WTC11 (cell line): ENCODE data around the gene ATP1A4. TPM values are rescaled to one million over a fixed set of nuclear protein-coding genes. Genes with fewer than 3 reads are reported as not detected.

ENCODE experiments used
- ATAC-seq: fragments of 200-7000 bp; cut with Tn5 transposase; 2 replicates; pipeline ENCODE4 v1.10.0; 2021; ENCODE audit warnings: mild to moderate bottlenecking, moderate library complexity
- CTCF ChIA-PET: fragments of 300-600 bp; sonication (Branson Sonifier 250); formaldehyde crosslinking; loops from one replicate; lab custom pipeline; 2021; ENCODE audit warnings: antibody characterized with exemption; lab: Charles Lee
- POLR2A ChIA-PET: fragments of 350-600 bp; sonication (Branson Sonifier 250); formaldehyde crosslinking; loops from one replicate; lab custom pipeline; 2021; ENCODE audit warnings: antibody characterized with exemption; lab: Charles Lee
- DNase-seq: peaks from one replicate; pipeline ENCODE4 v3.0.0; 2021; ENCODE audit warnings: low spot score
- H3K27ac Mint-ChIP-seq: 2 replicates; pipeline ENCODE4 v1.8.0; 2021; ENCODE audit warnings: mixed read lengths
- H3K27me3 Mint-ChIP-seq: 2 replicates; pipeline ENCODE4 v1.8.0; 2021; ENCODE audit warnings: low read depth, mild to moderate bottlenecking, moderate library complexity, mixed read lengths
- H3K36me3 Mint-ChIP-seq: 2 replicates; pipeline ENCODE4 v1.8.0; 2021; ENCODE audit warnings: mixed read lengths
- H3K4me1 Mint-ChIP-seq: 2 replicates; pipeline ENCODE4 v1.8.0; 2022; ENCODE audit warnings: mixed read lengths
- H3K4me3 Mint-ChIP-seq: 2 replicates; pipeline ENCODE4 v1.8.0; 2021; ENCODE audit warnings: mild to moderate bottlenecking, moderate library complexity, mixed read lengths
- H3K9me3 Mint-ChIP-seq: 2 replicates; pipeline ENCODE4 v1.8.0; 2021; ENCODE audit warnings: mixed read lengths
- EMX1 ChIP-seq: fragments of 250-450 bp; sonication (Bioruptor Pico); IDR thresholded peaks from 2 replicates; pipeline ENCODE4 v1.8.0; 2021; ENCODE audit warnings: mild to moderate bottlenecking
- ETV6 ChIP-seq: sonication (generic); formaldehyde crosslinking; IDR thresholded peaks from 2 replicates; pipeline ENCODE4 v1.8.1; 2022; ENCODE audit warnings: mild to moderate bottlenecking, missing genetic modification reagents
- FOXK1 ChIP-seq: sonication (generic); formaldehyde crosslinking; IDR thresholded peaks from 2 replicates; pipeline ENCODE4 v1.8.0; 2022; ENCODE audit warnings: mild to moderate bottlenecking, moderate library complexity, missing genetic modification reagents
- HMGA2 ChIP-seq: fragments of 250-450 bp; sonication (Bioruptor Pico); IDR thresholded peaks from 2 replicates; pipeline ENCODE4 v1.4.0; 2021; ENCODE audit warnings: mild to moderate bottlenecking, moderate library complexity
- JAZF1 ChIP-seq: fragments of 250-450 bp; sonication (Bioruptor Pico); IDR thresholded peaks from 2 replicates; pipeline ENCODE4 v1.9.0; 2021; ENCODE audit warnings: moderate library complexity, mild to moderate bottlenecking, inconsistent platforms
- NR2C2 ChIP-seq: sonication (generic); formaldehyde crosslinking; IDR thresholded peaks from 2 replicates; pipeline ENCODE4 v1.8.0; 2022; ENCODE audit warnings: mild to moderate bottlenecking, missing genetic modification reagents
- PRRX2 ChIP-seq: fragments of 250-450 bp; sonication (Bioruptor Pico); IDR thresholded peaks from 2 replicates; pipeline ENCODE4 v1.8.0; 2021; ENCODE audit warnings: mild to moderate bottlenecking
- SMAD3 ChIP-seq: sonication (generic); formaldehyde crosslinking; IDR thresholded peaks from 2 replicates; pipeline ENCODE4 v1.8.0; 2022; ENCODE audit warnings: missing genetic modification reagents, mild to moderate bottlenecking, borderline replicate concordance
- ZNF232 ChIP-seq: sonication (generic); formaldehyde crosslinking; IDR thresholded peaks from 2 replicates; pipeline ENCODE4 v1.8.0; 2022; ENCODE audit warnings: mild to moderate bottlenecking, missing genetic modification reagents
- total RNA-seq: library from RNA; stranded (reverse); gene quantifications from 3 replicates; pipeline ENCODE4 v1.2.3, GENCODE V29; 2021
- TF ChIP-seq, protein P1 (sequence below): sonication (generic); formaldehyde crosslinking; conservative IDR thresholded peaks from 2 replicates; pipeline ENCODE4 v1.8.1; 2023; ENCODE audit warnings: mild to moderate bottlenecking, low read depth, missing genetic modification reagents, moderate library complexity
- TF ChIP-seq, protein P2 (sequence below): fragments of 250-450 bp; sonication (Bioruptor Pico); IDR thresholded peaks from 2 replicates; pipeline ENCODE4 v2.1.2; 2022; ENCODE audit warnings: mild to moderate bottlenecking, moderate library complexity
- TF ChIP-seq, protein P3 (sequence below): sonication (generic); formaldehyde crosslinking; IDR thresholded peaks from 2 replicates; pipeline ENCODE4 v1.8.0; 2022; ENCODE audit warnings: missing genetic modification reagents
- TF ChIP-seq, protein P4 (sequence below): fragments of 250-450 bp; sonication (Bioruptor Pico); IDR thresholded peaks from 2 replicates; pipeline ENCODE4 v1.9.0; 2021; ENCODE audit warnings: moderate library complexity, mild to moderate bottlenecking, inconsistent platforms, borderline replicate concordance
- TF ChIP-seq, protein P5 (sequence below): sonication (generic); formaldehyde crosslinking; IDR thresholded peaks from 2 replicates; pipeline ENCODE4 v1.8.1; 2023; ENCODE audit warnings: mild to moderate bottlenecking, missing genetic modification reagents
- TF ChIP-seq, protein P6 (sequence below): sonication (generic); formaldehyde crosslinking; IDR thresholded peaks from 2 replicates; pipeline ENCODE4 v1.8.0; 2023; ENCODE audit warnings: missing genetic modification reagents, mild to moderate bottlenecking, borderline replicate concordance
- TF ChIP-seq, protein P7 (sequence below): fragments of 250-450 bp; sonication (Bioruptor Pico); IDR thresholded peaks from 2 replicates; pipeline ENCODE4 v1.8.0; 2021; ENCODE audit warnings: mild to moderate bottlenecking
- TF ChIP-seq, protein P8 (sequence below): sonication (generic); formaldehyde crosslinking; IDR thresholded peaks from 2 replicates; pipeline ENCODE4 v1.8.0; 2023; ENCODE audit warnings: mild to moderate bottlenecking, missing genetic modification reagents

ATP1A4 gene
- total RNA-seq, 1 experiment from 2014 or later: 0.37 TPM

DNA sequence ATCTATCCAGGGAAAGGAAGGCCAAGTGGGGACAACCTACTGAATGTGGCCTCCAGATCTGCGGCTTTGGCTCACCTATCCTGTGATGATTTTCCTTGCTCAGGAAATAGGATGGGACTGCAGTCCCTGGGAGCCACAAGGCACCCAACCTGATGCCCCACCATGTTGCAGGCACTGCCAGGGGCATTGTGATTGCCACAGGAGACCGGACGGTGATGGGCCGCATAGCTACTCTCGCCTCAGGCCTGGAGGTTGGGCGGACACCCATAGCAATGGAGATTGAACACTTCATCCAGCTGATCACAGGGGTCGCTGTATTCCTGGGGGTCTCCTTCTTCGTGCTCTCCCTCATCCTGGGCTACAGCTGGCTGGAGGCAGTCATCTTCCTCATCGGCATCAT is 24.0 kb upstream of the ATP1A4 start (continued):
- TF ChIP-seq, protein P1, sequence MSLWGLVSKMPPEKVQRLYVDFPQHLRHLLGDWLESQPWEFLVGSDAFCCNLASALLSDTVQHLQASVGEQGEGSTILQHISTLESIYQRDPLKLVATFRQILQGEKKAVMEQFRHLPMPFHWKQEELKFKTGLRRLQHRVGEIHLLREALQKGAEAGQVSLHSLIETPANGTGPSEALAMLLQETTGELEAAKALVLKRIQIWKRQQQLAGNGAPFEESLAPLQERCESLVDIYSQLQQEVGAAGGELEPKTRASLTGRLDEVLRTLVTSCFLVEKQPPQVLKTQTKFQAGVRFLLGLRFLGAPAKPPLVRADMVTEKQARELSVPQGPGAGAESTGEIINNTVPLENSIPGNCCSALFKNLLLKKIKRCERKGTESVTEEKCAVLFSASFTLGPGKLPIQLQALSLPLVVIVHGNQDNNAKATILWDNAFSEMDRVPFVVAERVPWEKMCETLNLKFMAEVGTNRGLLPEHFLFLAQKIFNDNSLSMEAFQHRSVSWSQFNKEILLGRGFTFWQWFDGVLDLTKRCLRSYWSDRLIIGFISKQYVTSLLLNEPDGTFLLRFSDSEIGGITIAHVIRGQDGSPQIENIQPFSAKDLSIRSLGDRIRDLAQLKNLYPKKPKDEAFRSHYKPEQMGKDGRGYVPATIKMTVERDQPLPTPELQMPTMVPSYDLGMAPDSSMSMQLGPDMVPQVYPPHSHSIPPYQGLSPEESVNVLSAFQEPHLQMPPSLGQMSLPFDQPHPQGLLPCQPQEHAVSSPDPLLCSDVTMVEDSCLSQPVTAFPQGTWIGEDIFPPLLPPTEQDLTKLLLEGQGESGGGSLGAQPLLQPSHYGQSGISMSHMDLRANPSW (CRISPR knock-in tag): no peak
- TF ChIP-seq, protein P2, sequence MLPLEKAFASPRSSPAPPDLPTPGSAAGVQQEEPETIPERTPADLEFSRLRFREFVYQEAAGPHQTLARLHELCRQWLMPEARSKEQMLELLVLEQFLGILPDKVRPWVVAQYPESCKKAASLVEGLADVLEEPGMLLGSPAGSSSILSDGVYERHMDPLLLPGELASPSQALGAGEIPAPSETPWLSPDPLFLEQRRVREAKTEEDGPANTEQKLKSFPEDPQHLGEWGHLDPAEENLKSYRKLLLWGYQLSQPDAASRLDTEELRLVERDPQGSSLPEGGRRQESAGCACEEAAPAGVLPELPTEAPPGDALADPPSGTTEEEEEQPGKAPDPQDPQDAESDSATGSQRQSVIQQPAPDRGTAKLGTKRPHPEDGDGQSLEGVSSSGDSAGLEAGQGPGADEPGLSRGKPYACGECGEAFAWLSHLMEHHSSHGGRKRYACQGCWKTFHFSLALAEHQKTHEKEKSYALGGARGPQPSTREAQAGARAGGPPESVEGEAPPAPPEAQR (CRISPR knock-in tag): no peak
- TF ChIP-seq ZNF232 (CRISPR knock-in tag): no peak
- no peak for TF ChIP-seq NR2C2 (CRISPR knock-in tag)
- TF ChIP-seq, protein P3, sequence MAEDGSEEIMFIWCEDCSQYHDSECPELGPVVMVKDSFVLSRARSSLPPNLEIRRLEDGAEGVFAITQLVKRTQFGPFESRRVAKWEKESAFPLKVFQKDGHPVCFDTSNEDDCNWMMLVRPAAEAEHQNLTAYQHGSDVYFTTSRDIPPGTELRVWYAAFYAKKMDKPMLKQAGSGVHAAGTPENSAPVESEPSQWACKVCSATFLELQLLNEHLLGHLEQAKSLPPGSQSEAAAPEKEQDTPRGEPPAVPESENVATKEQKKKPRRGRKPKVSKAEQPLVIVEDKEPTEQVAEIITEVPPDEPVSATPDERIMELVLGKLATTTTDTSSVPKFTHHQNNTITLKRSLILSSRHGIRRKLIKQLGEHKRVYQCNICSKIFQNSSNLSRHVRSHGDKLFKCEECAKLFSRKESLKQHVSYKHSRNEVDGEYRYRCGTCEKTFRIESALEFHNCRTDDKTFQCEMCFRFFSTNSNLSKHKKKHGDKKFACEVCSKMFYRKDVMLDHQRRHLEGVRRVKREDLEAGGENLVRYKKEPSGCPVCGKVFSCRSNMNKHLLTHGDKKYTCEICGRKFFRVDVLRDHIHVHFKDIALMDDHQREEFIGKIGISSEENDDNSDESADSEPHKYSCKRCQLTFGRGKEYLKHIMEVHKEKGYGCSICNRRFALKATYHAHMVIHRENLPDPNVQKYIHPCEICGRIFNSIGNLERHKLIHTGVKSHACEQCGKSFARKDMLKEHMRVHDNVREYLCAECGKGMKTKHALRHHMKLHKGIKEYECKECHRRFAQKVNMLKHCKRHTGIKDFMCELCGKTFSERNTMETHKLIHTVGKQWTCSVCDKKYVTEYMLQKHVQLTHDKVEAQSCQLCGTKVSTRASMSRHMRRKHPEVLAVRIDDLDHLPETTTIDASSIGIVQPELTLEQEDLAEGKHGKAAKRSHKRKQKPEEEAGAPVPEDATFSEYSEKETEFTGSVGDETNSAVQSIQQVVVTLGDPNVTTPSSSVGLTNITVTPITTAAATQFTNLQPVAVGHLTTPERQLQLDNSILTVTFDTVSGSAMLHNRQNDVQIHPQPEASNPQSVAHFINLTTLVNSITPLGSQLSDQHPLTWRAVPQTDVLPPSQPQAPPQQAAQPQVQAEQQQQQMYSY: no peak
- TF ChIP-seq, protein P4, sequence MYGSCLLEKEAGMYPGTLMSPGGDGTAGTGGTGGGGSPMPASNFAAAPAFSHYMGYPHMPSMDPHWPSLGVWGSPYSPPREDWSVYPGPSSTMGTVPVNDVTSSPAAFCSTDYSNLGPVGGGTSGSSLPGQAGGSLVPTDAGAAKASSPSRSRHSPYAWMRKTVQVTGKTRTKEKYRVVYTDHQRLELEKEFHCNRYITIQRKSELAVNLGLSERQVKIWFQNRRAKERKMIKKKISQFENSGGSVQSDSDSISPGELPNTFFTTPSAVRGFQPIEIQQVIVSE (CRISPR knock-in tag): no peak
- TF ChIP-seq, protein P5, sequence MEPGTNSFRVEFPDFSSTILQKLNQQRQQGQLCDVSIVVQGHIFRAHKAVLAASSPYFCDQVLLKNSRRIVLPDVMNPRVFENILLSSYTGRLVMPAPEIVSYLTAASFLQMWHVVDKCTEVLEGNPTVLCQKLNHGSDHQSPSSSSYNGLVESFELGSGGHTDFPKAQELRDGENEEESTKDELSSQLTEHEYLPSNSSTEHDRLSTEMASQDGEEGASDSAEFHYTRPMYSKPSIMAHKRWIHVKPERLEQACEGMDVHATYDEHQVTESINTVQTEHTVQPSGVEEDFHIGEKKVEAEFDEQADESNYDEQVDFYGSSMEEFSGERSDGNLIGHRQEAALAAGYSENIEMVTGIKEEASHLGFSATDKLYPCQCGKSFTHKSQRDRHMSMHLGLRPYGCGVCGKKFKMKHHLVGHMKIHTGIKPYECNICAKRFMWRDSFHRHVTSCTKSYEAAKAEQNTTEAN (CRISPR knock-in tag): no peak
- TF ChIP-seq, protein P6, sequence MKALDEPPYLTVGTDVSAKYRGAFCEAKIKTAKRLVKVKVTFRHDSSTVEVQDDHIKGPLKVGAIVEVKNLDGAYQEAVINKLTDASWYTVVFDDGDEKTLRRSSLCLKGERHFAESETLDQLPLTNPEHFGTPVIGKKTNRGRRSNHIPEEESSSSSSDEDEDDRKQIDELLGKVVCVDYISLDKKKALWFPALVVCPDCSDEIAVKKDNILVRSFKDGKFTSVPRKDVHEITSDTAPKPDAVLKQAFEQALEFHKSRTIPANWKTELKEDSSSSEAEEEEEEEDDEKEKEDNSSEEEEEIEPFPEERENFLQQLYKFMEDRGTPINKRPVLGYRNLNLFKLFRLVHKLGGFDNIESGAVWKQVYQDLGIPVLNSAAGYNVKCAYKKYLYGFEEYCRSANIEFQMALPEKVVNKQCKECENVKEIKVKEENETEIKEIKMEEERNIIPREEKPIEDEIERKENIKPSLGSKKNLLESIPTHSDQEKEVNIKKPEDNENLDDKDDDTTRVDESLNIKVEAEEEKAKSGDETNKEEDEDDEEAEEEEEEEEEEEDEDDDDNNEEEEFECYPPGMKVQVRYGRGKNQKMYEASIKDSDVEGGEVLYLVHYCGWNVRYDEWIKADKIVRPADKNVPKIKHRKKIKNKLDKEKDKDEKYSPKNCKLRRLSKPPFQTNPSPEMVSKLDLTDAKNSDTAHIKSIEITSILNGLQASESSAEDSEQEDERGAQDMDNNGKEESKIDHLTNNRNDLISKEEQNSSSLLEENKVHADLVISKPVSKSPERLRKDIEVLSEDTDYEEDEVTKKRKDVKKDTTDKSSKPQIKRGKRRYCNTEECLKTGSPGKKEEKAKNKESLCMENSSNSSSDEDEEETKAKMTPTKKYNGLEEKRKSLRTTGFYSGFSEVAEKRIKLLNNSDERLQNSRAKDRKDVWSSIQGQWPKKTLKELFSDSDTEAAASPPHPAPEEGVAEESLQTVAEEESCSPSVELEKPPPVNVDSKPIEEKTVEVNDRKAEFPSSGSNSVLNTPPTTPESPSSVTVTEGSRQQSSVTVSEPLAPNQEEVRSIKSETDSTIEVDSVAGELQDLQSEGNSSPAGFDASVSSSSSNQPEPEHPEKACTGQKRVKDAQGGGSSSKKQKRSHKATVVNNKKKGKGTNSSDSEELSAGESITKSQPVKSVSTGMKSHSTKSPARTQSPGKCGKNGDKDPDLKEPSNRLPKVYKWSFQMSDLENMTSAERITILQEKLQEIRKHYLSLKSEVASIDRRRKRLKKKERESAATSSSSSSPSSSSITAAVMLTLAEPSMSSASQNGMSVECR (CRISPR knock-in tag): no peak
- TF ChIP-seq EMX1: no peak
- TF ChIP-seq PRRX2: no peak

DNA sequence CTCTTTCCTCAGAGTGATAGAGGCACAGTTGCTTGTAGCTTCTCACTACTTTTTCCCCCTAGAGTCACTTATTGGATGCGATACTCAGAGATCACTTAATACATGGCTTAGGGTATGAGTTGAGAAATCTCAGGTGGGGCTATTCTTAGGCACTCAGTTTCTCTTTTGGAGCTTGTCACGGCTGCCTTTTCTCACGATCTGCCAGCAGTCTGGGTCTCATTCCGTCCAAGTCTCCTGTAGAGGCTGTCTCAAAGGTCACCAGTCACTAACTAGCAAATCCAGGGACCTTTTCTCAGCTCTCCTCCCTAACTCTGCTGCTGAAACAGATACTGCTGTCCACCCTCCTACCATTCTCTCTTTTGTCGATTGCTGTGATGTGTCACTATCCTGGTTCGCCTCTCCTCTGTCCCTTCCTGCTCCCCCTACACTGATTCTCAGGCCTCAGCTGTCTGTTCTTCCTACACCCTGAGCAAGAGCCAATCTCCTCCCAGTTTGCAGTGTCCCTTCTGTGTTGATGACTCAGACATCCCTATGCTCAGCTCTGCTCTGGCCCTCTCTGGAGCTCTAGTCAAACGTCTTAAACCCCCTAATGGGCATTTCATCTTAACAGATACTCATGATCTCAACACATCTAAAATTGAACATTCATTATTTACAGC is 23.4 kb upstream of the ATP1A4 start:
- ATAC-seq (no peak), DNase-seq (no peak)
- Mint-ChIP-seq H3K36me3 (peaks cover 50% of the 10 kb centered on the region), H3K27me3 (no peaks in the 10 kb centered on the region), H3K4me1 (peaks cover 12% of the 10 kb centered on the region), H3K9me3 (no peaks in the 10 kb centered on the region), H3K27ac (no peak overlapping the region), H3K4me3 (no peak overlapping the region)
- ChIA-PET CTCF (interaction anchor here (0.7 to 2.2 kb wide), 5 partner anchors 10 to 124 kb away, joined by 3 to 7 read pairs (median 3); no protein-coding TSS in a partner anchor), POLR2A (no interaction called here)
- TF ChIP-seq, protein P7, sequence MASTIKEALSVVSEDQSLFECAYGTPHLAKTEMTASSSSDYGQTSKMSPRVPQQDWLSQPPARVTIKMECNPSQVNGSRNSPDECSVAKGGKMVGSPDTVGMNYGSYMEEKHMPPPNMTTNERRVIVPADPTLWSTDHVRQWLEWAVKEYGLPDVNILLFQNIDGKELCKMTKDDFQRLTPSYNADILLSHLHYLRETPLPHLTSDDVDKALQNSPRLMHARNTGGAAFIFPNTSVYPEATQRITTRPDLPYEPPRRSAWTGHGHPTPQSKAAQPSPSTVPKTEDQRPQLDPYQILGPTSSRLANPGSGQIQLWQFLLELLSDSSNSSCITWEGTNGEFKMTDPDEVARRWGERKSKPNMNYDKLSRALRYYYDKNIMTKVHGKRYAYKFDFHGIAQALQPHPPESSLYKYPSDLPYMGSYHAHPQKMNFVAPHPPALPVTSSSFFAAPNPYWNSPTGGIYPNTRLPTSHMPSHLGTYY (CRISPR knock-in tag): no peak
- no peak for TF ChIP-seq SMAD3 (CRISPR knock-in tag)
- TF ChIP-seq JAZF1 (CRISPR knock-in tag): no peak
- TF ChIP-seq HMGA2 (CRISPR knock-in tag): no peak
- TF ChIP-seq FOXK1: no peak
- TF ChIP-seq ETV6 (CRISPR knock-in tag): no peak
- TF ChIP-seq, protein P8, sequence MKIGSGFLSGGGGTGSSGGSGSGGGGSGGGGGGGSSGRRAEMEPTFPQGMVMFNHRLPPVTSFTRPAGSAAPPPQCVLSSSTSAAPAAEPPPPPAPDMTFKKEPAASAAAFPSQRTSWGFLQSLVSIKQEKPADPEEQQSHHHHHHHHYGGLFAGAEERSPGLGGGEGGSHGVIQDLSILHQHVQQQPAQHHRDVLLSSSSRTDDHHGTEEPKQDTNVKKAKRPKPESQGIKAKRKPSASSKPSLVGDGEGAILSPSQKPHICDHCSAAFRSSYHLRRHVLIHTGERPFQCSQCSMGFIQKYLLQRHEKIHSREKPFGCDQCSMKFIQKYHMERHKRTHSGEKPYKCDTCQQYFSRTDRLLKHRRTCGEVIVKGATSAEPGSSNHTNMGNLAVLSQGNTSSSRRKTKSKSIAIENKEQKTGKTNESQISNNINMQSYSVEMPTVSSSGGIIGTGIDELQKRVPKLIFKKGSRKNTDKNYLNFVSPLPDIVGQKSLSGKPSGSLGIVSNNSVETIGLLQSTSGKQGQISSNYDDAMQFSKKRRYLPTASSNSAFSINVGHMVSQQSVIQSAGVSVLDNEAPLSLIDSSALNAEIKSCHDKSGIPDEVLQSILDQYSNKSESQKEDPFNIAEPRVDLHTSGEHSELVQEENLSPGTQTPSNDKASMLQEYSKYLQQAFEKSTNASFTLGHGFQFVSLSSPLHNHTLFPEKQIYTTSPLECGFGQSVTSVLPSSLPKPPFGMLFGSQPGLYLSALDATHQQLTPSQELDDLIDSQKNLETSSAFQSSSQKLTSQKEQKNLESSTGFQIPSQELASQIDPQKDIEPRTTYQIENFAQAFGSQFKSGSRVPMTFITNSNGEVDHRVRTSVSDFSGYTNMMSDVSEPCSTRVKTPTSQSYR (CRISPR knock-in tag): no peak
